Right lobe of liver (tissue), 4 donors: ENCODE measurements around the gene CPT1C.

ENCODE experiments used
- POLR2A ChIP-seq: fragments of 450-650 bp; IDR thresholded peaks from one replicate; pipeline ENCODE4 v1.6.1; 2017; ENCODE audit warnings: antibody characterized with exemption, mild to moderate bottlenecking
- TF ChIP-seq, protein P1 (sequence below), 4 donors: fragments of 200-600 bp in 3 of 4; fragments of 450-650 bp in 1 of 4; IDR thresholded peaks; one replicate each; pipeline versions ENCODE4 v1.5.1 to v1.8.0; 2016 to 2022; ENCODE audit warnings: antibody characterized with exemption in 4 of 4, mild to moderate bottlenecking in 2 of 4
- donor health status: DM: no; HTN: no; CAD: no.
- donor health status: DM: no; HTN: no; CAD: no.
- donor health status: DM: no; HTN: yes; CAD: no.

DNA sequence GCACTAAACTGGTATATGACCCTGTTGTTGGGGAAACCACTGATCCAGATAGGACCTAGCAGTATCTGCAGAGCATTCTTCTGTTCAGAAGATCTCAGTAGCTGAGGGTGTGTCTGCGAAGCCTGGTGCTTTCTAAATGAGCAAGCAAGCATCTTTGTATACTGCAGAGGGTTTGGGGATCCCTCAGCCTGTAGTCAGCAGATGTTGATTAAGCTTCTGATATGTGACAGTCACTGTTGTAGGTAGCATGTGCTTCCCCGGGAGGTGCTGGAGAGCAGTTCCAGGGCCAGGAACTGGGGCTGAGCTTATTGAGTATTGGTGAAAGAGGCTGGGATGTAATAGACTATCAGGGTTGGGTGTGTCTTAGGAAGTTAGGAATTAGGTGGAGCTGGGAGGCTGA is 47.5 kb upstream of the CPT1C start:
- no peak for TF ChIP-seq POLR2A
- TF ChIP-seq, protein P1, sequence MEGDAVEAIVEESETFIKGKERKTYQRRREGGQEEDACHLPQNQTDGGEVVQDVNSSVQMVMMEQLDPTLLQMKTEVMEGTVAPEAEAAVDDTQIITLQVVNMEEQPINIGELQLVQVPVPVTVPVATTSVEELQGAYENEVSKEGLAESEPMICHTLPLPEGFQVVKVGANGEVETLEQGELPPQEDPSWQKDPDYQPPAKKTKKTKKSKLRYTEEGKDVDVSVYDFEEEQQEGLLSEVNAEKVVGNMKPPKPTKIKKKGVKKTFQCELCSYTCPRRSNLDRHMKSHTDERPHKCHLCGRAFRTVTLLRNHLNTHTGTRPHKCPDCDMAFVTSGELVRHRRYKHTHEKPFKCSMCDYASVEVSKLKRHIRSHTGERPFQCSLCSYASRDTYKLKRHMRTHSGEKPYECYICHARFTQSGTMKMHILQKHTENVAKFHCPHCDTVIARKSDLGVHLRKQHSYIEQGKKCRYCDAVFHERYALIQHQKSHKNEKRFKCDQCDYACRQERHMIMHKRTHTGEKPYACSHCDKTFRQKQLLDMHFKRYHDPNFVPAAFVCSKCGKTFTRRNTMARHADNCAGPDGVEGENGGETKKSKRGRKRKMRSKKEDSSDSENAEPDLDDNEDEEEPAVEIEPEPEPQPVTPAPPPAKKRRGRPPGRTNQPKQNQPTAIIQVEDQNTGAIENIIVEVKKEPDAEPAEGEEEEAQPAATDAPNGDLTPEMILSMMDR (IDR thresholded peaks at IDR 0.05): no peak
